ENCODE results near the gene KLHL15. TPM values are rescaled to one million over a fixed set of nuclear protein-coding genes. Genes with fewer than 3 reads are reported as not detected.

KLHL15 gene
- total and polyA plus RNA-seq, 2 of the 4 experiments (the other 2 are of a cell fraction) = 2.4 to 7.5 TPM

DNA sequence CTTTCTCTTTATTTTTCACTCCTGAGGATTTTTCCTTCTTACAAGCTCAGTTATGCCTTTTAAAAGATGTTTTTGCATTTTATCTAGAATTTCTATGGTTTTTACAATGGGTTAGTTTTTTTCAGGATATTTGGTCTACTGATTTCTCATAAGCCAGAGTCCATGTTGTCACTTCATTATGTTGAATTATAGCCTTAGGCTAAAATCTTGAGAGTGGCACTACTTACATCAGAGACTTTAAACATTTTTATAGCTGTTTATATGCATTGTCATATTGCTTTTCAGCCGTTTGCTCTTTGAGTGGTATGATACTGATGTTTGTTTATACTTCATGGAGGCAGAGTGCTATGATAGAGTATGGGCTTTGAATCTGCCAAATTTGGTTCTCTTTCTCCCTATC is 82.8 kb downstream of the KLHL15 start:
- no peak overlapping the region for H3K4ac ChIP-seq (ENCODE audit: low read depth, low read length)
- no peaks in the 10 kb centered on the region for H3K9me3 ChIP-seq (ENCODE audit: control insufficient read depth, insufficient read depth, low read length)
- H3K4me3 ChIP-seq (ENCODE audit: insufficient read depth, low read depth, low read length) = no peak overlapping the region
- dilution Hi-C loops (cut with HindIII; ENCODE audit: low sequenced_read_pairs, unreplicated experiment) = no loop called here
- WGBS, 2 experiments (ENCODE audit: extremely low coverage in 2 of 2, insufficient read length in 1 of 2) = no CpG with 5 or more reads among the region's 1 CpG
- H4K5ac ChIP-seq (ENCODE audit: low read depth, low read length) = no peak overlapping the region
- in situ Hi-C loops (cut with MboI; ENCODE audit: low sequenced_read_pairs) = no loop called here
- ChIA-PET POLR2A (ENCODE audit: unreplicated experiment) (no interaction called here), CTCF (interaction anchor here (0.6 kb wide), 1 partner anchor 25 kb away, joined by 4 read pairs; no protein-coding TSS in a partner anchor)
- no peaks in the 10 kb centered on the region for H4K20me1 ChIP-seq (ENCODE audit: insufficient read depth, low read length)
- BruUV-seq (replicated peaks) = no TSS peak
- no peak overlapping the region for H2BK120ac ChIP-seq (ENCODE audit: low read depth, low read length)
- H2AK9ac ChIP-seq (replicated peaks; ENCODE audit: low read depth, low read length, poor library complexity) = no peak overlapping the region
- no peaks in the 10 kb centered on the region for H3K9me1 ChIP-seq (ENCODE audit: insufficient read depth, low read length)
- H3K27ac ChIP-seq (ENCODE audit: insufficient read depth, low read length) = no peak overlapping the region
- ATAC-seq (ENCODE audit: low read depth) = no peak
- H3K9ac ChIP-seq (ENCODE audit: low read depth, low read length) = no peak overlapping the region
- H3K23ac ChIP-seq (ENCODE audit: low read depth, low read length) = no peak overlapping the region
- no peak overlapping the region for H3K14ac ChIP-seq (replicated peaks; ENCODE audit: low read depth, low read length)
- no peak for DNase-seq
- H3K4me1 ChIP-seq (ENCODE audit: control insufficient read depth, insufficient read depth, low read length) = no peaks in the 10 kb centered on the region
- intact Hi-C loops (cut with micrococcal nuclease) = no loop called here
- peaks cover 11% of the 10 kb centered on the region for H3K27me3 ChIP-seq (ENCODE audit: control insufficient read depth, insufficient read depth, low read length)
- H2AFZ ChIP-seq (replicated peaks; ENCODE audit: low read length, poor library complexity) = no peak overlapping the region
- no peak overlapping the region for H2BK20ac ChIP-seq (ENCODE audit: low read depth, low read length)
- no peak overlapping the region for H4K8ac ChIP-seq (ENCODE audit: low read depth in 2 of 2, low read length in 2 of 2)
- no peak overlapping the region for H3K4me2 ChIP-seq (ENCODE audit: low read depth, low read length)
- H3K36me3 ChIP-seq (ENCODE audit: control insufficient read depth, insufficient read depth, low read length) = no peaks in the 10 kb centered on the region
- no peak overlapping the region for H3K18ac ChIP-seq (ENCODE audit: low read depth, low read length)
- H2BK15ac ChIP-seq (ENCODE audit: low read depth, low read length) = no peak overlapping the region
- no peak overlapping the region for H2AK5ac ChIP-seq (ENCODE audit: low read depth, low read length)
- no peak overlapping the region for H4K91ac ChIP-seq (ENCODE audit: insufficient read depth, low read depth, low read length)
- H3K79me1 ChIP-seq (ENCODE audit: low read depth in 1 of 2, low read length in 2 of 2) = no peaks in the 10 kb centered on the region
- H2BK5ac ChIP-seq (ENCODE audit: low read depth, low read length, poor library complexity, severe bottlenecking) = no peak overlapping the region
- TF ChIP-seq, protein P1, sequence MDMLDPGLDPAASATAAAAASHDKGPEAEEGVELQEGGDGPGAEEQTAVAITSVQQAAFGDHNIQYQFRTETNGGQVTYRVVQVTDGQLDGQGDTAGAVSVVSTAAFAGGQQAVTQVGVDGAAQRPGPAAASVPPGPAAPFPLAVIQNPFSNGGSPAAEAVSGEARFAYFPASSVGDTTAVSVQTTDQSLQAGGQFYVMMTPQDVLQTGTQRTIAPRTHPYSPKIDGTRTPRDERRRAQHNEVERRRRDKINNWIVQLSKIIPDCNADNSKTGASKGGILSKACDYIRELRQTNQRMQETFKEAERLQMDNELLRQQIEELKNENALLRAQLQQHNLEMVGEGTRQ (IDR thresholded peaks at IDR 0.05; ENCODE audit: low read depth, low read length) = no peak
- TF ChIP-seq BHLHE40 (IDR thresholded peaks at IDR 0.05; ENCODE audit: low read depth, low read length) = no peak
- TF ChIP-seq, protein P2, sequence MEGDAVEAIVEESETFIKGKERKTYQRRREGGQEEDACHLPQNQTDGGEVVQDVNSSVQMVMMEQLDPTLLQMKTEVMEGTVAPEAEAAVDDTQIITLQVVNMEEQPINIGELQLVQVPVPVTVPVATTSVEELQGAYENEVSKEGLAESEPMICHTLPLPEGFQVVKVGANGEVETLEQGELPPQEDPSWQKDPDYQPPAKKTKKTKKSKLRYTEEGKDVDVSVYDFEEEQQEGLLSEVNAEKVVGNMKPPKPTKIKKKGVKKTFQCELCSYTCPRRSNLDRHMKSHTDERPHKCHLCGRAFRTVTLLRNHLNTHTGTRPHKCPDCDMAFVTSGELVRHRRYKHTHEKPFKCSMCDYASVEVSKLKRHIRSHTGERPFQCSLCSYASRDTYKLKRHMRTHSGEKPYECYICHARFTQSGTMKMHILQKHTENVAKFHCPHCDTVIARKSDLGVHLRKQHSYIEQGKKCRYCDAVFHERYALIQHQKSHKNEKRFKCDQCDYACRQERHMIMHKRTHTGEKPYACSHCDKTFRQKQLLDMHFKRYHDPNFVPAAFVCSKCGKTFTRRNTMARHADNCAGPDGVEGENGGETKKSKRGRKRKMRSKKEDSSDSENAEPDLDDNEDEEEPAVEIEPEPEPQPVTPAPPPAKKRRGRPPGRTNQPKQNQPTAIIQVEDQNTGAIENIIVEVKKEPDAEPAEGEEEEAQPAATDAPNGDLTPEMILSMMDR (conservative IDR thresholded peaks at IDR 0.05; ENCODE audit: low read depth, low read length) = no peak
- TF ChIP-seq CEBPB (IDR thresholded peaks at IDR 0.05; ENCODE audit: low read depth, low read length) = no peak
- TF ChIP-seq FOS (IDR thresholded peaks at IDR 0.05; ENCODE audit: low read depth, low read length) = no peak
- TF ChIP-seq NFE2L2 (IDR thresholded peaks at IDR 0.05; ENCODE audit: low read depth, low read length) = no peak
- no peak for TF ChIP-seq MXI1 (IDR thresholded peaks at IDR 0.05; ENCODE audit: borderline replicate concordance, low read depth, low read length)
- TF ChIP-seq RAD21 (IDR thresholded peaks at IDR 0.05; ENCODE audit: low read length) = no peak
- TF ChIP-seq CHD1 (IDR thresholded peaks at IDR 0.05; ENCODE audit: low read depth, low read length) = no peak
- no peak for TF ChIP-seq MAFK (IDR thresholded peaks at IDR 0.05; ENCODE audit: low read depth, low read length)
- no peak for TF ChIP-seq RFX5 (IDR thresholded peaks at IDR 0.05; ENCODE audit: low read depth, low read length)
- TF ChIP-seq MAZ (IDR thresholded peaks at IDR 0.05; ENCODE audit: borderline replicate concordance, low read depth, low read length) = no peak
- TF ChIP-seq RCOR1 (IDR thresholded peaks at IDR 0.05; ENCODE audit: insufficient replicate concordance, low read length) = no peak
- no peak for TF ChIP-seq SMC3 (IDR thresholded peaks at IDR 0.05; ENCODE audit: low read depth, low read length)
- TF ChIP-seq, protein P3, sequence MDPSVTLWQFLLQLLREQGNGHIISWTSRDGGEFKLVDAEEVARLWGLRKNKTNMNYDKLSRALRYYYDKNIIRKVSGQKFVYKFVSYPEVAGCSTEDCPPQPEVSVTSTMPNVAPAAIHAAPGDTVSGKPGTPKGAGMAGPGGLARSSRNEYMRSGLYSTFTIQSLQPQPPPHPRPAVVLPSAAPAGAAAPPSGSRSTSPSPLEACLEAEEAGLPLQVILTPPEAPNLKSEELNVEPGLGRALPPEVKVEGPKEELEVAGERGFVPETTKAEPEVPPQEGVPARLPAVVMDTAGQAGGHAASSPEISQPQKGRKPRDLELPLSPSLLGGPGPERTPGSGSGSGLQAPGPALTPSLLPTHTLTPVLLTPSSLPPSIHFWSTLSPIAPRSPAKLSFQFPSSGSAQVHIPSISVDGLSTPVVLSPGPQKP (IDR thresholded peaks at IDR 0.05; ENCODE audit: borderline replicate concordance, low read depth, low read length) = no peak
- TF ChIP-seq POLR2A (IDR thresholded peaks at IDR 0.05; ENCODE audit: low read depth, low read length) = no peak
- no peak overlapping the region for H3K56ac ChIP-seq (ENCODE audit: extremely low read depth, insufficient read depth, low read length)
